Measurements from ENCODE around the gene CAD.
"Not testable (repeated sequence)": the region's sequence is repeated elsewhere in the genome, so short reads cannot be mapped to it uniquely, and the experiment has no call there.

The CAD gene

DNA sequence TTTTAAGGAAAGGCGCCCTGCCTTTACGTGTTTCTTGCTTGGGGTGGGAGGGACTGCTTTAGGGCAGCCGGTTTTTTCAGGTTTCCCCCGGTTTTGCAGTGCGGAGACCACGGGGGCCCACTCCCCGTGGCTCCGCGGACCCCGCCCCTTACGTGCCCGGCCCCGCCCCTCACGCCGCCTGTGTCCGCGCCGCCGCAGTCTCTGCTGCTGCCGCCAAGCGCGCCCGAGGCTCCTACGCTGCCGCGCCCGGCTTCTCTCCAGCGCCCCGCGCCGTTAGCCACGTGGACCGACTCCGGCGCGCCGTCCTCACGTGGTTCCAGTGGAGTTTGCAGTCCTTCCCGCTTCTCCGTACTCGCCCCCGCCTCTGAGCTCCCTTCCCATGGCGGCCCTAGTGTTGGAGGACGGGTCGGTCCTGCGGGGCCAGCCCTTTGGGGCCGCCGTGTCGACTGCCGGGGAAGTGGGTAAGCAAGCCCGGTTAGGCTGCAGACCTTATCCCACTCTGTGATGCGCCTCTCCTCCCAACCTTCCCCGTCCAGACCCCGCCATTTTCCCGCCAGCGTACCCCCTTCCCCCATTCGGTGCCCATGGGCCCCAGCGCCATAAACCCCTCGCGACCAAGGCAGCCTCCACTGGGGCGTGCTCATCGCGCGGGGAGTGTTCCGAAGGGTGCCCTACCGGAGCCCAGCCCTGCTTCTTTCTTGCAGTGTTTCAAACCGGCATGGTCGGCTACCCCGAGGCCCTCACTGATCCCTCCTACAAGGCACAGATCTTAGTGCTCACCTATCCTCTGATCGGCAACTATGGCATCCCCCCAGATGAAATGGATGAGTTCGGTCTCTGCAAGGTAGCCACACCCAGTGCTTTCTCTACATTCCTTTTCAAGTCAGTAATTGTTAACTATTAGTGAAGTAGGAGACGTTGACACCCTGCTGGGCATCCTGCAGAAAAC is at the start of gene CAD:
Gene CAD, plus strand, starts transcription at position 197 of the 949 bp plus-strand sequence. Its CDS starts 183 bp downstream, at position 380.
- ATAC-seq, result peak; percentile 93
- Mint-ChIP-seq H3K27me3 (no peaks in the 10 kb centered on the region), H3K4me1 (peaks cover 67% of the 10 kb centered on the region), H3K4me3 (peak within 1 kb of the TSS; percentile 95 to 99), H3K27ac (peak within 1 kb of the TSS; percentile 92 to 98), H3K9me3 (no peaks in the 10 kb centered on the region)
- peak; percentile 74 to 87 for DNase-seq

DNA sequence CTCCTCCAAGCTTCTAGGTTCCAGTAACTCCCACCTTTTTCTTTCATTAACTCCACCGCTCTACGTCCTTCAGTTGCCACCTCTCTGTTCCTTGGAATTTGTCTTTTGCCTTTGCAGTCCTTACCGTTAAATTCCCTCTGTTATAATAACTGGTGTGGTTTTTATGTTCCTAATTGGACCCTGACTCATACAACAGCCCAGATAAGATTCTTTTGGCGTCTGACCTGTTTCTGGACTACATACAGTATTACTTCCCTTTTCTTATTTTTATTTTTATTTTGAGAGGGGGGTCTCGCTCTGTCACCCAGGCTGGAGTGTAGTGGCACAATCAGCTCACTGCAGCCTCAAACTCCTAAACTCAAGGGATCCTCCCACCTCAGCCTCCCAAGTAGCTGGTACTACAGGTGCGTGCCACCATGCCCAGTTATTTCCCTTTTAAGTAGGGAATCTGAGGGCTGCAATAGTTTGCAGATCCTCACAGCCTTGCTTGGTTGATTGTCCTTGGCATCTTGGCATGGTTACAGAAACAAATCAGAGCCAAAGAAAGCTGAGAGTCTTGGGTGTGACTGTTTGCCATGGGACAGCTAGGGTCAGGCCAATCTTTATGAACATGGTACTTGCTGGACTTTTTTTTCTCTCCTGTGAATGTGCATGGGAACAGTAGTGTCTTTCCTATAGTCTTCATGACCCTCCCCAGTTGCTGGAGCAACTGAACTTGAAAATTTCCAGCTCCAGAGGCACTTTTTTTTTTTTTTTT is 46.4 kb upstream of the CAD start:
- Mint-ChIP-seq H3K4me1 (no peaks in the 10 kb centered on the region), H3K27ac (no peak overlapping the region), H3K4me3 (peak overlapping the region in 1 of 2 donors; percentile 28), H3K9me3 (no peaks in the 10 kb centered on the region), H3K27me3 (no peaks in the 10 kb centered on the region)
- DNase-seq (no peak), ATAC-seq (no peak)

DNA sequence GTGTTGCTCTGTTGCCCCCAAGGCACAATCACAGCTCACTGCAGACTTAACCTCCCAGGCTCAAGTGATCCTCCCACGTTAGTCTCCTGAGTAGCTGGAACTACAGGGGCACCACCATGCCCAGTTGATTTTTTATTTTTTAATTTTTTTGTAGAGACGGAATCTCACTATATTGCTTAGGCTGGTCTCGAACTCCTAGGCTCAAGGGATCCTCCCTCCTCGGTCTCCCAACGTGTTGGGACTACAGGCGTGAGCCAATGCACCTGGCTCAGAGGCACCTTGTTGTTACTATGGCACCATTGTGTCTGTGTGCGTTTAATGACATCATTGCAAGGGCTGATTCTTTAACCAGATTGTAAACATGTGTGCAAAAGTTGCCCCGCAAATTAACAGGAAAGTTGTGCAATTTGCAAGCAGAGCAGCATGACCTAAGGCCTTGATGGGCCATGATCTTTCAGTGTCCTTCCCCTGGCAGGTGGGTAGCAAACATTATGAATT is 45.8 kb upstream of the CAD start:
- no peak for ATAC-seq
- H3K4me1 Mint-ChIP-seq, result no peaks in the 10 kb centered on the region
- DNase-seq, result no peak
- no peak overlapping the region for H3K27ac Mint-ChIP-seq
- H3K4me3 Mint-ChIP-seq, result no peak overlapping the region
- no peaks in the 10 kb centered on the region for H3K27me3 Mint-ChIP-seq
- H3K9me3 Mint-ChIP-seq, result no peaks in the 10 kb centered on the region

DNA sequence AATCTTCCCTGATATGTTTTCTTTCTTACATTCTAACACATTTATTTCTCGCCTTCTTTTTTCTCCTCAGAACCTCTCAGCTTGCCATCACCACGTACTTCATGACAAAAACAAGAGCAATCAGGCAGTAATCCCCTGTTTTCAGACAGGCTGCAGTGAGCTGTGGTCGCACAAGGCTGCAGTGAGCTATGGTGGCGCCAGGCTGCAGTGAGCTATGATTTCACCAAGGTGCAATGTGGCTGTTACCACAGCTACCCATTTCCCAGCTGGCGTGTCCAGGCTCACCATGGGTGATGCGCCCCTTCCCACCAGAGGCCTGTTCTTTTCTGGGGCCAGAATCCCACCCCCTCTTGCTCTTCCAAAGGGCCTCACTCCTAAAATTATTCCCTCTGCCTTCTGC is 42.5 kb upstream of the CAD start:
- ATAC-seq (no peak), DNase-seq (no peak)
- no peaks in the 10 kb centered on the region for H3K4me1 Mint-ChIP-seq
- H3K27ac Mint-ChIP-seq, result no peak overlapping the region
- no peak overlapping the region for H3K4me3 Mint-ChIP-seq
- peaks cover 5% of the 10 kb centered on the region for H3K27me3 Mint-ChIP-seq
- H3K9me3 Mint-ChIP-seq, result no peaks in the 10 kb centered on the region

GRCh38 chr2:27175330-27175729 is 41.8 kb upstream of the CAD start:
- Mint-ChIP-seq H3K4me1 (no peaks in the 10 kb centered on the region), H3K27ac (no peak overlapping the region), H3K4me3 (no peak overlapping the region), H3K27me3 (peaks cover 9% of the 10 kb centered on the region), H3K9me3 (no peaks in the 10 kb centered on the region)
- DNase-seq, result no peak
- ATAC-seq, result no peak

- not testable (repeated sequence) for H3K27ac Mint-ChIP-seq, H3K4me1 Mint-ChIP-seq, DNase-seq, H3K9me3 Mint-ChIP-seq, ATAC-seq, H3K4me3 Mint-ChIP-seq
- H3K27me3 Mint-ChIP-seq, result peaks cover 13% of the 10 kb centered on the region
Observed at GRCh38 chr2:27175781-27176180, 41.4 kb upstream of the CAD start.

DNA sequence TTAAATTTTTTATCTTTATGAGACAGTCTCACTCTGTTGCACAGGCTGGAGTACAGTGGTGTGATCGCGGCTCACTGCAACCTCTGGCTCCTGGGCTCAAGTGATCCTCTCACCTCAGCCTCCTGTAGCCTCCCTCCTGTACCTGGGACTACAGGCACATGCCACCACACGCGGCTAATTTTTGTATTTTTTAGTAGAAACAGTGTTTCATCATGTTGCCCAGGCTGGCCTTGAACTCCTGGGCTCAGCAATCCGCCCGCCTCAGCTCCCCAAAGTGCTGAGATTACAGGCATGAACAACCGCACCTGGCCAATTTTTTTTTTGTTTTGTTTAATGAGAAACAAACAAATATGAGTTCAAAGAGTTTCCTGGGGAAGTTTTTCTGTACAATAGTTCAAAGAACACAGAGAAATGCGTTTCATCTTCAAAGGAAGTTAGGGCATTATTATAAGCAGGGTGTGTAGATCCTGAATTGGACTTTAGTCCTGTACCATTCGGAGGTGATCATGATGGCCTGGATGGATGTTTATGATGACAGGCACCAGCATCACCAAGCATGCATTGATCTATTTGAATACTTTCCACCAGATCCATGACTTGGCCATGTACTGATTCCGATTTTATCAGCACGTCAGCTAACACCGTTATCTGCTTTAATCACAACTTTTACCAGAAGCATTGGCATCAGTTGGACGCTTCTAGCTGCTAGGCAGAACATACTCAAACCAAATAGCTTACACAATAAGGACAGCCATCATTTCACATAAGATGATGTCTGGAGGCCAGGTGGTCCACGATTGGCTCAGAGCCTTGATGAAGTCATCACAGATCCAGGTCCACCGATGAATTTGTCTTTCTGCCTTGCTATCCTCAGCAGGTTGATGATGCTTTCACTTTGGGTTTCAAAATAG is 39.5 kb upstream of the CAD start:
- DNase-seq, result no peak
- Mint-ChIP-seq H3K27me3 (peaks cover 32% of the 10 kb centered on the region), H3K4me3 (no peak overlapping the region), H3K27ac (no peak overlapping the region), H3K4me1 (no peaks in the 10 kb centered on the region), H3K9me3 (no peaks in the 10 kb centered on the region)
- no peak for ATAC-seq

DNA sequence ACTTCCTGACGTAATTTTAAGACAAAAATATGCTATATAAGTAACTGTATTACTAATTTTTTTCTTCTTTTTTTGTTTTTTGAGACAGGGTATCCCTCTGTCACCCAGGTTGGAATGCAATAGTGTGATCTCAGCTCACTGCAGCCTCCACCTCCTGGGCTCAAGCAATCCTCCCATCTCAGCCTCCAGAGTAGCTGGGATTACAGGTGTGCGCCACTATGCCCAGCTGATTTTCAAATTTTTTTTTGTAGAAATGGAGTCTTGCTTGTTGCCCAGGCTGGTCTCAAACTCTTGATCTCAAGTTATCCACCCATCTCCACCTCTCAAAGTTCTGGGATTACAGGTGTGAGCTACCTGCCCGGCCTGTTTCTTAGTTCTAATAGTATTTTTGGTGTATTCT is 38.7 kb upstream of the CAD start:
- Mint-ChIP-seq H3K9me3 (no peaks in the 10 kb centered on the region), H3K27ac (no peak overlapping the region), H3K4me1 (no peaks in the 10 kb centered on the region)

DNA sequence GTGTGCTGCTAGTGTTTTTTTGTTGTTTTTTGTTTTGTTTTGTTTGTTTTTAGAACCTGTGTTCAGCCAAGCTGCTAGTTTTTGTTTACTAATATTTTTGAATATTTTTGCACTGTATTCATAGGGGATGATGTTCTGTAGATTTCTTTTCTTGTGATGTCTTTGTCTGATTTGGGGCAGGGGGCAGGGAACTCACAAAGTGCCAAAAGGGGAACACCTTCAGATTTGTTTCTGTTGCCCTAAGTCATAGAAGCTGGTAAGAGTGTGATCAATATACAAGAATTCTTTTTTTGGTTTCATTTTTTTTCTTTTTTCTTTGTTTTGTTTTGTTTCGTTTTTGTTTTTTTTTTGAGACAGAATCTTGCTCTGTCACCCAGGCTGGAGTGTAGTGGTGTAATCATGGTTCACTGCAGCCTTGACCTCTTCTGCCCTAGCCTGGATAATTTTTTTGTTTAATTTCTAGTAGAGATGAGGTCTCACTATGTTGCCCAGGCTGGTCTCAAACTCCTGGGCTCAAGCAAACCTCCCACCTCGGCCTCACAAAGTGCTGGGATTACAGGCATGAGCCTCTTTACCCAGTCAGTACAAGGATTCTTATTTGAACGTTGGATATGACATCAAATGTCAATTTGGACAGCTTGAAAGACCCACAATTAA is 37.7 kb upstream of the CAD start:
- no peak overlapping the region for H3K27ac Mint-ChIP-seq
- no peak overlapping the region for H3K4me3 Mint-ChIP-seq
- no peaks in the 10 kb centered on the region for H3K9me3 Mint-ChIP-seq
- no peaks in the 10 kb centered on the region for H3K4me1 Mint-ChIP-seq
- DNase-seq (no peak), ATAC-seq (no peak)
- H3K27me3 Mint-ChIP-seq, result peaks cover 34% of the 10 kb centered on the region

More for the DNA sequence above, 38.7 kb upstream of the CAD start:
- Mint-ChIP-seq H3K4me3 (no peak overlapping the region), H3K27me3 (peaks cover 34% of the 10 kb centered on the region)
- DNase-seq (no peak), ATAC-seq (no peak)

- Mint-ChIP-seq H3K27ac (no peak overlapping the region), H3K4me3 (no peak overlapping the region), H3K4me1 (no peaks in the 10 kb centered on the region), H3K9me3 (no peaks in the 10 kb centered on the region), H3K27me3 (peaks cover 43% of the 10 kb centered on the region)
- ATAC-seq (no peak), DNase-seq (no peak)
Observed at GRCh38 chr2:27182346-27182745, 34.8 kb upstream of the CAD start.

- no peak overlapping the region for H3K4me3 Mint-ChIP-seq
- DNase-seq, result no peak
- peaks cover 43% of the 10 kb centered on the region for H3K27me3 Mint-ChIP-seq
- no peak for ATAC-seq
- H3K9me3 Mint-ChIP-seq, result no peaks in the 10 kb centered on the region
- H3K4me1 Mint-ChIP-seq, result no peaks in the 10 kb centered on the region
- no peak overlapping the region for H3K27ac Mint-ChIP-seq
Observed at GRCh38 chr2:27184115-27184514, 33.1 kb upstream of the CAD start.

GRCh38 chr2:27185331-27186026 is 31.7 kb upstream of the CAD start:
- DNase-seq (no peak), ATAC-seq (no peak)
- Mint-ChIP-seq H3K27me3 (peaks cover 33% of the 10 kb centered on the region), H3K4me1 (no peaks in the 10 kb centered on the region), H3K27ac (no peak overlapping the region), H3K4me3 (no peak overlapping the region), H3K9me3 (no peaks in the 10 kb centered on the region)

DNA sequence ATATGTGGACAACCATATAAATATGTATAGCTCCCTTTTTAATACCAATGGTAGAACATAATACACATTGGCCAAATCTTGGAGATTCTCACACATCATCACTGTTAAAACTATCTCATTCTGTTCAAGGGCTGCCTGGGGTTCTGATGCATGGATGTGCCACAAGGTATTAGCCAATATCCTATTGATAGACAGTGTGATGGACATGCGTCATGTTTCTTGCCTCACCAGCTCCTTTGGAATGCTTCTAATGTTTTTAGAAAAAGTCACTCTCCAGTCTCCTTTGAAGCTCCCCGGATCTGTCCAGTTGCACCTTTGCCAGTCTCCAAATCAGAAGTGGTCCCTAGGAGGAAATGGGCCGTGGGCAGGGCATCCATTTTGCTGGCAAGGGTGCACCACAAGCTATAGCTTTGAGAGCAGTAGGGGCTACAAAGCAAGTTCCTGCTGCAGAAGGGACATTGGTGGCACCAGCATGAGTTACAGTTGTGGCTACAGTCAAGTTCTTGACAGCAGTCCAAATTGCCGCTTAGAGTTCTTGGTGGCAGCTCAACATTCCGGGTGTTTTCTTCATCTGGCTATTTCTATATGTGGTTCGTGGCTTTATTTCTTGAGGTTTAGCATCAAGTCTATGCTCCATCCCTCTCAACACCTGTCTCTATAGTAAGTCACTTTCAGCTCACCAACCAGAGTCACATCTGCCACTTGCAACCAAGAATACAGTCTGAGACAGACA is 30.4 kb upstream of the CAD start:
- Mint-ChIP-seq H3K27ac (no peak overlapping the region), H3K27me3 (peaks cover 27% of the 10 kb centered on the region), H3K4me1 (no peaks in the 10 kb centered on the region), H3K4me3 (no peak overlapping the region), H3K9me3 (no peaks in the 10 kb centered on the region)
- DNase-seq (no peak), ATAC-seq (no peak)

DNA sequence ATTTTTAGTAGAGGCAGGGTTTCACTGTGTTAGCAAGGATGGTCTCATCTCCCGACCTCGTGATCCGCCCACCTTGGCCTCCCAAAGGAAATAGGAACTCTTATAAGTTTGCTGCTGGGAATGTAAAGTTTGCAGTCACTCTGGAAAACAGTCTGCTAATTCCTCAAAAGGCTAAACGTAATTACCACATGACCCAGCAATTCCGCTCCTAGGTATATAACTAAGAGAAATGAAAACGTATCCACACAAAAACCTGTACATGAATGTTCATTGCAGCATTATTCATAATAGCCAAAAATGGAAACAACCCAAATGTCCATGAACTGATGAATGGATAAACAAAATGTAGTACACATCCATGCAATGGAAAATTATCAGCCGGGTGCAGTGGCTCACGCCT is 27.2 kb upstream of the CAD start:
- H3K27ac Mint-ChIP-seq, result no peak overlapping the region
- no peaks in the 10 kb centered on the region for H3K9me3 Mint-ChIP-seq
- H3K27me3 Mint-ChIP-seq, result peaks cover 16% of the 10 kb centered on the region
- no peak overlapping the region for H3K4me3 Mint-ChIP-seq
- DNase-seq (no peak), ATAC-seq (no peak)
- H3K4me1 Mint-ChIP-seq, result no peaks in the 10 kb centered on the region
